H1 (cell line): ENCODE measurements around the gene TSHB. TPM values are rescaled to one million over a fixed set of nuclear protein-coding genes. Genes with fewer than 3 reads are reported as not detected.

Experiments used
- CTCF ChIA-PET: fragments of 300-600 bp; sonication (Branson Sonifier 250); formaldehyde crosslinking; loops from one replicate; lab custom pipeline; 2021; ENCODE audit not compliant: partially characterized antibody; lab: Charles Lee
- POLR2A ChIA-PET: fragments of 300-600 bp; sonication (Branson Sonifier 250); formaldehyde crosslinking; loops from one replicate; lab custom pipeline; 2021; ENCODE audit warnings: inconsistent platforms; ENCODE audit not compliant: partially characterized antibody; lab: Charles Lee
- DNase-seq, 2 experiments: peaks; one replicate each; pipeline versions ENCODE4 v3.0.0 to v3.0.0-alpha.2; 2010 to 2022; ENCODE audit warnings: low spot score in 2 of 2, low read depth in 1 of 2, mixed read lengths in 1 of 2
- FAIRE-seq: peaks from 2 replicates; lab custom pipeline; 2011; peaks lifted over from hg19 to GRCh38; lab: Jason Lieb, UNC
- H2AFZ ChIP-seq: 2 replicates; pipeline ENCODE4 v1.8.1; 2012; ENCODE audit warnings: low read length, inconsistent platforms
- H2AK5ac ChIP-seq: 2 replicates; pipeline ENCODE4 v1.6.1; 2013; ENCODE audit warnings: low read depth, low read length
- H2BK120ac ChIP-seq: replicated peaks from 2 replicates; pipeline ENCODE3; 2013; ENCODE audit warnings: low read depth, low read length, inconsistent platforms
- H2BK12ac ChIP-seq: 2 replicates; pipeline ENCODE4 v1.6.1; 2013; ENCODE audit warnings: low read depth, low read length
- H2BK15ac ChIP-seq: 2 replicates; pipeline ENCODE4 v1.6.1; 2013; ENCODE audit warnings: low read length
- H2BK20ac ChIP-seq: 2 replicates; pipeline ENCODE4 v1.6.1; 2013; ENCODE audit warnings: low read length
- H2BK5ac ChIP-seq: 2 replicates; pipeline ENCODE4 v1.6.1; 2013; ENCODE audit warnings: low read depth, low read length
- H3K14ac ChIP-seq: 2 replicates; pipeline ENCODE4 v1.6.1; 2013; ENCODE audit warnings: inconsistent platforms; ENCODE audit not compliant: insufficient read length
- H3K18ac ChIP-seq: 2 replicates; pipeline ENCODE4 v1.6.1; 2013; ENCODE audit warnings: low read length; ENCODE audit errors: extremely low read depth
- H3K23ac ChIP-seq: 2 replicates; pipeline ENCODE4 v1.6.1; 2013; ENCODE audit warnings: inconsistent platforms; ENCODE audit not compliant: insufficient read length
- H3K23me2 ChIP-seq: 2 replicates; pipeline ENCODE4 v1.6.1; 2013; ENCODE audit warnings: low read depth, low read length
- H3K27ac ChIP-seq: 2 replicates; pipeline ENCODE4 v1.6.1; 2011; ENCODE audit warnings: low read depth, low read length, inconsistent platforms
- H3K27me3 ChIP-seq, 4 experiments: replicated peaks in 1 of 4; 1 replicate in 1 of 4; 2 replicates in 3 of 4; pipeline versions ENCODE4 v1.6.1 to v1.8.1; 2011 to 2013; ENCODE audit warnings: low read length in 3 of 4, mild to moderate bottlenecking in 3 of 4, inconsistent platforms in 2 of 4, mixed read lengths in 2 of 4, moderate library complexity in 1 of 4; ENCODE audit not compliant: control insufficient read depth in 3 of 4, insufficient read depth in 3 of 4; ENCODE audit errors: extremely low read depth in 1 of 4
- H3K36me3 ChIP-seq, 4 experiments: 2 replicates each; pipeline versions ENCODE4 v1.6.1 to v1.8.1; 2011 to 2013; ENCODE audit warnings: mild to moderate bottlenecking in 4 of 4, low read length in 3 of 4, moderate library complexity in 2 of 4, control low read depth in 1 of 4, inconsistent platforms in 1 of 4; ENCODE audit not compliant: insufficient read depth in 4 of 4, control insufficient read depth in 2 of 4
- H3K4ac ChIP-seq: replicated peaks from 2 replicates; pipeline ENCODE3; 2013; ENCODE audit warnings: low read length, low read depth, mixed read lengths, inconsistent platforms; ENCODE audit not compliant: insufficient read length
- H3K4me1 ChIP-seq, 4 experiments: replicated peaks in 1 of 4; 1 replicate in 1 of 4; 2 replicates in 3 of 4; pipeline versions ENCODE4 v1.6.1 to v1.8.1; 2011 to 2013; ENCODE audit warnings: low read length in 3 of 4, inconsistent platforms in 2 of 4, mixed read lengths in 1 of 4; ENCODE audit not compliant: insufficient read depth in 4 of 4, control insufficient read depth in 3 of 4
- H3K4me2 ChIP-seq, 2 experiments: 2 replicates each; pipeline versions ENCODE4 v1.6.1 to v1.8.1; 2011 to 2013; ENCODE audit warnings: low read depth in 2 of 2, low read length in 2 of 2, control low read depth in 1 of 2, inconsistent platforms in 1 of 2, mild to moderate bottlenecking in 1 of 2; ENCODE audit not compliant: insufficient read depth in 1 of 2
- H3K4me3 ChIP-seq, 4 experiments: fragments of 200-600, 300-600 bp in 1 of 4; sonication (generic), shearing (Covaris generic), sonication (Bioruptor Twin) in 1 of 4; 2 replicates each; pipeline versions ENCODE4 v1.5.1 to v1.8.1; 2011 to 2016; ENCODE audit warnings: low read length in 4 of 4, low read depth in 3 of 4, control low read depth in 2 of 4, inconsistent platforms in 2 of 4, mild to moderate bottlenecking in 2 of 4, mixed read lengths in 1 of 4, moderate library complexity in 1 of 4; ENCODE audit not compliant: insufficient read depth in 2 of 4; ENCODE audit errors: extremely low read depth in 1 of 4
- H3K56ac ChIP-seq: replicated peaks from 2 replicates; pipeline ENCODE3; 2013; ENCODE audit warnings: low read depth, mild to moderate bottlenecking, mixed read lengths, low read length, inconsistent platforms; ENCODE audit not compliant: insufficient read length
- H3K79me1 ChIP-seq: 2 replicates; pipeline ENCODE4 v1.6.1; 2013; ENCODE audit warnings: low read depth, low read length, control low read depth
- H3K79me2 ChIP-seq, 2 experiments: 2 replicates each; pipeline versions ENCODE4 v1.6.1 to v1.8.1; 2012 to 2013; ENCODE audit warnings: low read length in 2 of 2, mild to moderate bottlenecking in 2 of 2, inconsistent platforms in 1 of 2; ENCODE audit not compliant: insufficient read depth in 2 of 2, control insufficient read depth in 1 of 2
- H3K9ac ChIP-seq, 4 experiments: replicated peaks in 1 of 4; 1 replicate in 1 of 4; 2 replicates in 3 of 4; pipeline versions ENCODE4 v1.6.1 to v1.8.1; 2011 to 2013; ENCODE audit warnings: low read depth in 3 of 4, low read length in 3 of 4, control low read depth in 2 of 4, mild to moderate bottlenecking in 2 of 4, moderate library complexity in 2 of 4, inconsistent platforms in 1 of 4; ENCODE audit errors: extremely low read depth in 1 of 4
- H3K9me3 ChIP-seq, 2 experiments: 2 replicates each; pipeline versions ENCODE4 v1.6.1 to v1.8.1; 2012 to 2013; ENCODE audit warnings: mild to moderate bottlenecking in 2 of 2, moderate library complexity in 2 of 2, control low read depth in 1 of 2, inconsistent platforms in 1 of 2, low read depth in 1 of 2, low read length in 1 of 2, mixed read lengths in 1 of 2; ENCODE audit not compliant: insufficient read depth in 2 of 2
- H4K20me1 ChIP-seq, 2 experiments: replicated peaks in 1 of 2; 2 replicates each; pipeline versions ENCODE3 to v1.8.1; 2011 to 2013; ENCODE audit warnings: inconsistent platforms in 2 of 2, low read length in 2 of 2, mild to moderate bottlenecking in 1 of 2; ENCODE audit not compliant: insufficient read depth in 2 of 2, control insufficient read depth in 1 of 2
- H4K5ac ChIP-seq: 2 replicates; pipeline ENCODE4 v1.6.1; 2013; ENCODE audit warnings: low read length, low read depth, mixed read lengths, inconsistent platforms; ENCODE audit not compliant: insufficient read length
- H4K8ac ChIP-seq: 2 replicates; pipeline ENCODE4 v1.8.0; 2013; ENCODE audit warnings: mild to moderate bottlenecking, moderate library complexity, low read length, inconsistent platforms; ENCODE audit not compliant: insufficient read depth; ENCODE audit errors: extremely low read depth
- H4K91ac ChIP-seq: replicated peaks from 2 replicates; pipeline ENCODE3; 2013; ENCODE audit warnings: low read length, mixed read lengths, inconsistent platforms; ENCODE audit not compliant: insufficient read length
- BRCA1 ChIP-seq: IDR thresholded peaks from 2 replicates; pipeline ENCODE4 v1.6.1; 2012; ENCODE audit warnings: low read depth, low read length, improper control_type of control experiment
- CBX5 ChIP-seq: fragments of 300-800, 300-1000 bp; sonication (generic); IDR thresholded peaks from 2 replicates; pipeline ENCODE4 v1.7.1; 2016; ENCODE audit warnings: antibody characterized with exemption, low read length, low read depth
- GTF2F1 ChIP-seq: IDR thresholded peaks from 2 replicates; pipeline ENCODE4 v1.6.1; 2012; ENCODE audit warnings: low read depth, low read length, improper control_type of control experiment, borderline replicate concordance
- KDM1A ChIP-seq: fragments of 200-600, 300-600 bp; sonication (generic); IDR thresholded peaks from 2 replicates; pipeline ENCODE4 v1.7.1; 2016; ENCODE audit warnings: mild to moderate bottlenecking, low read length, borderline replicate concordance
- SP1 ChIP-seq: IDR thresholded peaks from 2 replicates; pipeline ENCODE4 v1.6.1; 2011; ENCODE audit warnings: low read depth, low read length
- SRF ChIP-seq: IDR thresholded peaks from 2 replicates; pipeline ENCODE4 v1.6.1; 2011; ENCODE audit warnings: mild to moderate bottlenecking, low read depth, low read length, moderate library complexity
- SUZ12 ChIP-seq: fragments of 200-600 bp; sonication (generic); IDR thresholded peaks from 2 replicates; pipeline ENCODE4 v1.6.1; 2012; ENCODE audit warnings: mild to moderate bottlenecking, inconsistent platforms, low read length, moderate library complexity, mixed read lengths
- WGBS, 2 experiments: shearing (Covaris generic) in 1 of 2; methylation state at CpG; one replicate each; pipeline versions ENCODE4 v1.1.6 to v1.1.7; 2013 to 2015; ENCODE audit warnings: low lambda C conversion rate in 2 of 2, mixed read lengths in 2 of 2, inconsistent platforms in 1 of 2, low coverage in 1 of 2, missing lambda C conversion rate in 1 of 2; ENCODE audit not compliant: insufficient replicate concordance in 2 of 2, insufficient coverage in 1 of 2, insufficient read length in 1 of 2; ENCODE audit errors: extremely low coverage in 1 of 2, missing lambda C conversion rate in 1 of 2; 5-methylcytosine and 5-hydroxymethylcytosine counted together
- polyA plus RNA-seq, 7 experiments: library from polyadenylated mRNA; depleted of rRNA in 3 of 7; stranded (reverse) in 5 of 7; unstranded in 2 of 7; fragments of >200 nt in 5 of 7; fragments of 200-250 nt in 2 of 7; gene quantifications; 1 replicate in 5 of 7; 2 replicates in 1 of 7; 4 replicates in 1 of 7; pipeline versions ENCODE4 v1.2.1 to v1.2.3, GENCODE V29; 2011 to 2013; ENCODE audit warnings: missing spikeins in 2 of 7, mixed read lengths in 2 of 7
- total RNA-seq: library from RNA; stranded (reverse); fragmentation: NEBNext Ultra II Directional; extraction: Animal tissue kit (Norgen Biotek cat#: 25700); gene quantifications from 2 replicates; pipeline ENCODE4 v1.2.1, GENCODE V29; 2021
- TF ChIP-seq, protein P1 (sequence below): IDR thresholded peaks from 2 replicates; pipeline ENCODE4 v1.6.1; 2012; ENCODE audit warnings: inconsistent platforms

Gene TSHB
- total and polyA plus RNA-seq, 2 of the 8 experiments (the other 6 are each of a cell fraction or from before 2014, with no cell fraction given) = not detected

DNA sequence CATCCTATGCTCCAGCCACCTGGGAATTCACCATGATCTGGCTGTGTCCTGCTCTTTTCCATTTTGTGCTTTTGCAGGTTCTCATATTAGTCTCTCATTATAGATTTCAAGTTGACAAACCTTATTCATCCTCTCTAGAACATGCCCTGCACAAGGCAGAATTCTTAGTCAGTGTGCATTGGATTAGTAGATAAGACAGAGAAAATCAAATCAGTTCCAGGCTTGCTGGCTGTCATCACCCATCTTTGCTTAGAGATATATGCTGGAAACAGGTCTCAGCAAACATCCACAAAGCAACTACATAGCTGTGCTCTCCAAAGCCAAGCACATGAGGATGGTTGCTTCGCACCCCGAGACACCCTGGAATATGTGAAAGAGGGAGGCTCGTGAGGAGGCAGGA, 34.8 kb downstream of the TSHB start:
- POLR2A ChIA-PET = interaction anchor here (0.9 kb wide), 1 partner anchor 25 kb away, joined by 4 read pairs; no protein-coding TSS in a partner anchor
- Histone ChIP-seq H4K5ac (no peak overlapping the region), H4K20me1 (no peaks in the 10 kb centered on the region), H3K23me2 (no peaks in the 10 kb centered on the region), H2BK20ac (no peak overlapping the region), H4K8ac (no peak overlapping the region), H3K79me2 (no peaks in the 10 kb centered on the region), H3K4me1 (no peaks in the 10 kb centered on the region; a peak in 1 of 7 replicates), H3K27ac (no peak overlapping the region), H3K4me3 (no peak overlapping the region), H2BK12ac (no peak overlapping the region), H3K4ac (no peak overlapping the region), H3K18ac (no peak overlapping the region), H3K27me3 (no peaks in the 10 kb centered on the region), H3K4me2 (no peak overlapping the region), H2BK5ac (no peak overlapping the region), H3K9ac (no peak overlapping the region), H3K36me3 (no peaks in the 10 kb centered on the region), H4K91ac (no peak overlapping the region), H3K9me3 (no peaks in the 10 kb centered on the region), H3K56ac (no peak overlapping the region), H3K23ac (no peak overlapping the region), H2BK15ac (no peak overlapping the region), H2AK5ac (no peak overlapping the region), H3K79me1 (no peaks in the 10 kb centered on the region), H2AFZ (no peak overlapping the region), H3K14ac (no peak overlapping the region), H2BK120ac (no peak overlapping the region)
- no peak for TF ChIP-seq SUZ12
- TF ChIP-seq SRF = no peak
- no peak for TF ChIP-seq KDM1A
- TF ChIP-seq, protein P1, sequence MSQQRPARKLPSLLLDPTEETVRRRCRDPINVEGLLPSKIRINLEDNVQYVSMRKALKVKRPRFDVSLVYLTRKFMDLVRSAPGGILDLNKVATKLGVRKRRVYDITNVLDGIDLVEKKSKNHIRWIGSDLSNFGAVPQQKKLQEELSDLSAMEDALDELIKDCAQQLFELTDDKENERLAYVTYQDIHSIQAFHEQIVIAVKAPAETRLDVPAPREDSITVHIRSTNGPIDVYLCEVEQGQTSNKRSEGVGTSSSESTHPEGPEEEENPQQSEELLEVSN = no peak
- TF ChIP-seq SP1 = no peak
- no peak for TF ChIP-seq CBX5
- TF ChIP-seq BRCA1 = no peak
- no peak for TF ChIP-seq GTF2F1
- CTCF ChIA-PET = interaction anchor here (1.1 to 2.7 kb wide), 5 partner anchors 9 to 47 kb away, joined by 4 to 27 read pairs (median 4); no protein-coding TSS in a partner anchor
- DNase-seq (no peak), FAIRE-seq (no peak)
- 95% methylated on average over 3 of the region's 3 CpGs; no CpG with 5 or more reads in 1 of the 2 experiments for WGBS, 2 experiments
